A673 (cell line): ENCODE results near the gene BPIFB2.

Source experiments
- EZH2 ChIP-seq: fragments of 200-600 bp; sonication (generic); IDR thresholded peaks from 2 replicates; pipeline ENCODE4 v1.6.1; 2017; ENCODE audit warnings: borderline replicate concordance, low read depth, mild to moderate bottlenecking, mixed read lengths, antibody characterized with exemption, low read length; ENCODE audit not compliant: poor library complexity, severe bottlenecking
- TF ChIP-seq, protein P1 (sequence below): fragments of 300-800, 200-600 bp; sonication (generic); conservative IDR thresholded peaks from 2 replicates; pipeline ENCODE4 v1.5.1; 2017; ENCODE audit warnings: low read depth, mild to moderate bottlenecking, antibody characterized with exemption, low read length, moderate library complexity, mixed read lengths

- TF ChIP-seq, protein P1, sequence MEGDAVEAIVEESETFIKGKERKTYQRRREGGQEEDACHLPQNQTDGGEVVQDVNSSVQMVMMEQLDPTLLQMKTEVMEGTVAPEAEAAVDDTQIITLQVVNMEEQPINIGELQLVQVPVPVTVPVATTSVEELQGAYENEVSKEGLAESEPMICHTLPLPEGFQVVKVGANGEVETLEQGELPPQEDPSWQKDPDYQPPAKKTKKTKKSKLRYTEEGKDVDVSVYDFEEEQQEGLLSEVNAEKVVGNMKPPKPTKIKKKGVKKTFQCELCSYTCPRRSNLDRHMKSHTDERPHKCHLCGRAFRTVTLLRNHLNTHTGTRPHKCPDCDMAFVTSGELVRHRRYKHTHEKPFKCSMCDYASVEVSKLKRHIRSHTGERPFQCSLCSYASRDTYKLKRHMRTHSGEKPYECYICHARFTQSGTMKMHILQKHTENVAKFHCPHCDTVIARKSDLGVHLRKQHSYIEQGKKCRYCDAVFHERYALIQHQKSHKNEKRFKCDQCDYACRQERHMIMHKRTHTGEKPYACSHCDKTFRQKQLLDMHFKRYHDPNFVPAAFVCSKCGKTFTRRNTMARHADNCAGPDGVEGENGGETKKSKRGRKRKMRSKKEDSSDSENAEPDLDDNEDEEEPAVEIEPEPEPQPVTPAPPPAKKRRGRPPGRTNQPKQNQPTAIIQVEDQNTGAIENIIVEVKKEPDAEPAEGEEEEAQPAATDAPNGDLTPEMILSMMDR, result no peak
- TF ChIP-seq EZH2, result no peak
Observed at GRCh38 chr20:33031531-33031930, 24.0 kb downstream of the BPIFB2 start, which contains the start of gene BPIFB6.
